Neuronal stem cell (in vitro differentiated cells): ENCODE data around the gene ANKH.

Source experiments
- DNase-seq: peaks from one replicate; pipeline ENCODE4 v3.0.0-alpha.2; 2013; ENCODE audit warnings: low spot score
- H2AFZ ChIP-seq: one replicate; pipeline ENCODE4 v1.6.1; 2013; ENCODE audit warnings: mild to moderate bottlenecking, low read length, inconsistent platforms
- H2AK5ac ChIP-seq: 2 replicates; pipeline ENCODE4 v1.6.1; 2013; ENCODE audit warnings: low read depth, mild to moderate bottlenecking, inconsistent platforms, low read length, moderate library complexity, mixed read lengths
- H2BK120ac ChIP-seq: 2 replicates; pipeline ENCODE4 v1.6.1; 2013; ENCODE audit warnings: low read depth, mild to moderate bottlenecking, inconsistent platforms, low read length, moderate library complexity, mixed read lengths
- H2BK12ac ChIP-seq: one replicate; pipeline ENCODE4 v1.6.1; 2013; ENCODE audit warnings: low read length, inconsistent platforms
- H2BK15ac ChIP-seq: 2 replicates; pipeline ENCODE4 v1.6.1; 2013; ENCODE audit warnings: mild to moderate bottlenecking, low read length, inconsistent platforms, mixed read lengths
- H2BK5ac ChIP-seq: one replicate; pipeline ENCODE4 v1.6.1; 2013; ENCODE audit warnings: inconsistent platforms, mild to moderate bottlenecking, low read length, moderate library complexity
- H3K14ac ChIP-seq: one replicate; pipeline ENCODE4 v1.6.1; 2013; ENCODE audit warnings: low read length, inconsistent platforms
- H3K18ac ChIP-seq: 2 replicates; pipeline ENCODE4 v1.6.1; 2013; ENCODE audit warnings: low read length, inconsistent platforms
- H3K23ac ChIP-seq: 2 replicates; pipeline ENCODE4 v1.6.1; 2013; ENCODE audit warnings: low read depth, mild to moderate bottlenecking, mixed read lengths, low read length, inconsistent platforms; ENCODE audit not compliant: poor library complexity
- H3K27ac ChIP-seq: replicated peaks from 3 replicates; pipeline ENCODE4 v1.5.1; 2013; ENCODE audit warnings: low read length, inconsistent platforms
- H3K27me3 ChIP-seq, 3 experiments: 2 replicates each; pipeline ENCODE4 v1.6.1; 2013; ENCODE audit warnings: low read length in 3 of 3, mild to moderate bottlenecking in 2 of 3, inconsistent platforms in 1 of 3, low read depth in 1 of 3, mixed read lengths in 1 of 3, moderate library complexity in 1 of 3; ENCODE audit not compliant: control insufficient read depth in 3 of 3, insufficient read depth in 3 of 3
- H3K36me3 ChIP-seq, 2 donors: replicated peaks in 1 of 2; 2 replicates each; pipeline ENCODE4 v1.6.1; 2013; ENCODE audit warnings: low read length in 2 of 2; ENCODE audit not compliant: control insufficient read depth in 2 of 2, insufficient read depth in 2 of 2
- H3K4ac ChIP-seq: 2 replicates; pipeline ENCODE4 v1.6.1; 2013; ENCODE audit warnings: inconsistent platforms, mild to moderate bottlenecking, low read length, moderate library complexity
- H3K4me1 ChIP-seq, 2 donors: 1 replicate in 1 of 2; 2 replicates in 1 of 2; pipeline ENCODE4 v1.6.1; 2013; ENCODE audit warnings: low read length in 2 of 2, low read depth in 1 of 2; ENCODE audit not compliant: control insufficient read depth in 2 of 2, insufficient read depth in 1 of 2
- H3K4me2 ChIP-seq: one replicate; pipeline ENCODE4 v1.6.1; 2013; ENCODE audit warnings: mild to moderate bottlenecking, low read length, inconsistent platforms; ENCODE audit not compliant: insufficient read depth, poor library complexity, severe bottlenecking
- H3K4me3 ChIP-seq, 2 donors: 2 replicates each; pipeline ENCODE4 v1.5.1; 2013; ENCODE audit warnings: low read length in 2 of 2, mild to moderate bottlenecking in 2 of 2, inconsistent platforms in 1 of 2, moderate library complexity in 1 of 2
- H3K79me1 ChIP-seq: one replicate; pipeline ENCODE4 v1.6.1; 2013; ENCODE audit warnings: low read depth, mild to moderate bottlenecking, inconsistent platforms, low read length, moderate library complexity
- H3K9ac ChIP-seq: one replicate; pipeline ENCODE4 v1.6.1; 2013; ENCODE audit warnings: mild to moderate bottlenecking, low read depth, low read length, inconsistent platforms; ENCODE audit not compliant: poor library complexity
- H3K9me3 ChIP-seq, 2 donors: replicated peaks in 1 of 2; 2 replicates each; pipeline versions ENCODE3 to v1.6.1; 2013; ENCODE audit warnings: low read length in 2 of 2, mild to moderate bottlenecking in 2 of 2, inconsistent platforms in 1 of 2, low read depth in 1 of 2, mixed read lengths in 1 of 2, moderate library complexity in 1 of 2; ENCODE audit not compliant: control insufficient read depth in 2 of 2, insufficient read depth in 1 of 2
- H4K8ac ChIP-seq: one replicate; pipeline ENCODE4 v1.6.1; 2013; ENCODE audit warnings: low read depth, mild to moderate bottlenecking, inconsistent platforms, low read length, moderate library complexity
- H4K91ac ChIP-seq: one replicate; pipeline ENCODE4 v1.6.1; 2013; ENCODE audit warnings: low read length, low read depth, mild to moderate bottlenecking, inconsistent platforms; ENCODE audit not compliant: poor library complexity
- WGBS, 2 donors: extraction: QIAGEN DNeasy Blood & Tissue Kit; methylation state at CpG; one replicate each; pipeline ENCODE4 v1.1.7; 2013; ENCODE audit warnings: missing lambda C conversion rate in 2 of 2, mixed read lengths in 1 of 2; ENCODE audit not compliant: insufficient read length in 2 of 2, insufficient replicate concordance in 1 of 2; ENCODE audit errors: extremely low coverage in 2 of 2; 5-methylcytosine and 5-hydroxymethylcytosine counted together

ANKH gene

DNA sequence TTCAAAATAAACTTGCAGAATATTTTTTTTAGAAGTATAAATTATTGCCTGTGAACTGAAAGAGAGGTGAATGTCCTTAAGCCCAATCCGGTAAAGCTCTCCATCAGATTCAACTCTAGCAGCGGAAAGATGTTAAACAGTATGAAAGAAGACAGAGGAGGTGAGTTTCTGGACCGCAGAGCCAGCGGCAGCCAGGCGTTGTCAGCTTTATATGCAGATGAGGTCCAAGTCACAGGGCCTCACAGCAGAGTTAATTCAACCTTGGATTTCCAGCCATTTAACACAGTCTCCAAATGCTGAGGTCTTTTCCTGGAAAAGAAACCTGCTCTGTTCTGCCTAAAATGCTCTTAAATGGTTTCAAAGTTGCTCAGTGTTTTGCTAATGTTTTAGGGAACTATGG is 131.6 kb downstream of the ANKH start:
- H3K14ac ChIP-seq = no peak overlapping the region
- H3K36me3 ChIP-seq = peaks cover 0 to 10% of the 10 kb centered on the region in 2 donors
- H3K4me3 ChIP-seq = no peak overlapping the region
- no peak overlapping the region for H3K23ac ChIP-seq
- no peak overlapping the region for H2AFZ ChIP-seq
- no peak overlapping the region for H3K18ac ChIP-seq
- no peak overlapping the region for H2BK15ac ChIP-seq
- no peak overlapping the region for H3K4ac ChIP-seq
- no peak overlapping the region for H4K8ac ChIP-seq
- no peak for DNase-seq
- H2BK5ac ChIP-seq = no peak overlapping the region
- H3K4me2 ChIP-seq = no peak overlapping the region
- peaks cover 9 to 18% of the 10 kb centered on the region in 2 donors for H3K4me1 ChIP-seq
- no peaks in the 10 kb centered on the region for H3K79me1 ChIP-seq
- H2BK12ac ChIP-seq = no peak overlapping the region
- peaks cover 0 to 5% of the 10 kb centered on the region in 2 donors for H3K9me3 ChIP-seq
- no peak overlapping the region for H3K27ac ChIP-seq
- H2BK120ac ChIP-seq = no peak overlapping the region
- no peak overlapping the region for H2AK5ac ChIP-seq
- H3K9ac ChIP-seq = no peak overlapping the region
- no CpG with 5 or more reads among the region's 5 CpGs for WGBS, 2 donors
- H3K27me3 ChIP-seq = no peaks in the 10 kb centered on the region
- no peak overlapping the region for H4K91ac ChIP-seq

DNA sequence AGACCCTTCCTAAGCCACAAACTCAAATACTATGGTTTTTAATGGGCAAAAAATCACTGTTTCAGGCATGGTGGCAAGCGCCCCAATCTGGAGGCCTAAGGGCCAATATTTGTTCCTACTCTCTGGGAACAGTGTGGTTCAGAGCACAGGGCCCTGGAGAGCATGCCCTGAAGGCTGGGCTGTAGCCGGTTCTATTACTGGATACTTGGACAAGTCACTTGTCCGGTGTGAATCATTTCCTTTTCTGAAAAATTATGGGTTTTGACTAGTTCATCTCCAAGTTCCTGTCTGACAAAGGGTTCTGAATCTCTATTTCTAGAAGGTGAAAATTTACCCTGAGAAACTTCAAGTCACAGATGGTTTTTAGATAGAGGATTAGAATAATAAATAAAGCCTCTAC is 132.0 kb downstream of the ANKH start:
- no peak overlapping the region for H3K14ac ChIP-seq
- no peak overlapping the region for H4K91ac ChIP-seq
- no peak overlapping the region for H3K4me3 ChIP-seq
- no peak overlapping the region for H3K4ac ChIP-seq
- no peak overlapping the region for H3K9ac ChIP-seq
- peaks cover 9 to 18% of the 10 kb centered on the region in 2 donors for H3K4me1 ChIP-seq
- no peak overlapping the region for H2BK15ac ChIP-seq
- H2AFZ ChIP-seq = no peak overlapping the region
- H3K27ac ChIP-seq = no peak overlapping the region
- H4K8ac ChIP-seq = no peak overlapping the region
- H3K23ac ChIP-seq = no peak overlapping the region
- H3K36me3 ChIP-seq = peaks cover 0 to 10% of the 10 kb centered on the region in 2 donors
- no peak overlapping the region for H3K4me2 ChIP-seq
- no peak overlapping the region for H2BK120ac ChIP-seq
- no peak overlapping the region for H2BK12ac ChIP-seq
- no peaks in the 10 kb centered on the region for H3K79me1 ChIP-seq
- H3K18ac ChIP-seq = no peak overlapping the region
- H3K9me3 ChIP-seq = peaks cover 0 to 5% of the 10 kb centered on the region in 2 donors
- H3K27me3 ChIP-seq = no peaks in the 10 kb centered on the region
- WGBS, 2 donors = no CpG with 5 or more reads among the region's 3 CpGs
- no peak for DNase-seq
- H2AK5ac ChIP-seq = no peak overlapping the region
- no peak overlapping the region for H2BK5ac ChIP-seq

DNA sequence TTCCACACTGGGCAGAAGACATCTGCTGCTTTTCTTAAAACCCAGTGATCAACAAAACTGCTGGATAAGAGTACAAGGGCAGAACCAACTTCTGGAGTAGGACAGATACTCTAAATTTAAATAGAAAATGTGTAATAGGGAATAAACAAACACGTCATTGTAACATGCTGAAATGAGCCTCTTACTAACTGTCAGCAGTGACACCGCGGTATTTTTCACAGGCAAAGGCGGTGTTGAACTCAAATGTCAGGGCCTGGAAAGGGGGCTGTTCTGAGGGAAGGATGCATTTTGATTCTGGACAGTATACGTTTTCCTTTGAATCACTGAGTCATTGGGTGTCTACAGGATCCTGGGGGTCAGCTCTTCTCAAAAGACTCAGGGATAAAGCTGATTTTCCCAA is 133.5 kb downstream of the ANKH start:
- Histone ChIP-seq H3K4me3 (no peak overlapping the region), H3K9ac (no peak overlapping the region), H3K18ac (no peak overlapping the region), H2BK15ac (no peak overlapping the region), H3K9me3 (peaks cover 0 to 5% of the 10 kb centered on the region in 2 donors), H3K23ac (no peak overlapping the region), H3K79me1 (no peaks in the 10 kb centered on the region), H3K4ac (no peak overlapping the region), H3K27ac (no peak overlapping the region), H3K4me2 (no peak overlapping the region), H3K14ac (no peak overlapping the region), H2BK120ac (no peak overlapping the region), H2BK5ac (no peak overlapping the region), H2BK12ac (no peak overlapping the region), H3K27me3 (no peaks in the 10 kb centered on the region), H3K36me3 (peaks cover 0 to 10% of the 10 kb centered on the region in 2 donors), H3K4me1 (peaks cover 7 to 15% of the 10 kb centered on the region in 2 donors), H4K91ac (no peak overlapping the region), H2AK5ac (no peak overlapping the region), H4K8ac (no peak overlapping the region), H2AFZ (no peak overlapping the region)
- DNase-seq = no peak
- no CpG with 5 or more reads among the region's 5 CpGs for WGBS, 2 donors

DNA sequence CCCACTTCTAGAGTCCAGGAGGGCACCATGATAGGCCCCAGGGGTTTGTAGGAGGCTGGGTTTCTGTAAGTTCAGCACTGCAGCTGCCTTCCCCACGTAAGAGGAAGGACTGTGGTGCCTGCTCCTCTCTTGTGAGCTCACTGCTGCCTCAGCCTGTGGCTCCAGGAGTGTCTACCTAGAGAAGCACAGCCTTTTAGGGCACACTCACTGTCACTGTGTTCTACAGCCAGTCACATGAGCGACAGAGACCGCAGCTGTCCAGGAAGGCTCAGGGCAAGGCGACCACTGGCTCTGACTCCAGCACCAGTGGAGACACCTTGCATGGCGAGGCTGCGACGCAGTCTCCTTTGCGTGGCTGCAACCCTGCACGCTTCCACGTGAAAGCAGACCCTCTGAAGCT is 134.3 kb downstream of the ANKH start:
- no peak overlapping the region for H4K8ac ChIP-seq
- H2BK120ac ChIP-seq = no peak overlapping the region
- peaks cover 0 to 10% of the 10 kb centered on the region in 2 donors for H3K36me3 ChIP-seq
- H3K18ac ChIP-seq = peak overlapping the region; percentile 39
- H3K14ac ChIP-seq = peak overlapping the region; percentile 11
- H3K4me2 ChIP-seq = no peak overlapping the region
- peaks cover 0 to 2% of the 10 kb centered on the region in 2 donors for H3K9me3 ChIP-seq
- WGBS, 2 donors = no CpG with 5 or more reads among the region's 10 CpGs
- no peak overlapping the region for H3K4ac ChIP-seq
- H3K23ac ChIP-seq = no peak overlapping the region
- H2BK5ac ChIP-seq = peak overlapping the region; percentile 80
- H2AFZ ChIP-seq = no peak overlapping the region
- peaks cover 7 to 9% of the 10 kb centered on the region in 2 donors for H3K4me1 ChIP-seq
- H2AK5ac ChIP-seq = no peak overlapping the region
- no peak overlapping the region for H3K9ac ChIP-seq
- H3K4me3 ChIP-seq = no peak overlapping the region
- no peak for DNase-seq
- no peaks in the 10 kb centered on the region for H3K79me1 ChIP-seq
- H2BK15ac ChIP-seq = peak overlapping the region; percentile 70
- H4K91ac ChIP-seq = no peak overlapping the region
- no peak overlapping the region for H2BK12ac ChIP-seq
- no peaks in the 10 kb centered on the region for H3K27me3 ChIP-seq
- H3K27ac ChIP-seq = no peak overlapping the region
